HG03469 (cell line): ENCODE data around the gene TMEM250.

ENCODE experiments used
- ATAC-seq: cut with Tn5 transposase; IDR thresholded peaks from one replicate; pipeline ENCODE4 v1.9.1; 2021; ENCODE audit warnings: mild to moderate bottlenecking, moderate library complexity, moderate number of reproducible peaks; ENCODE audit not compliant: unreplicated experiment

Gene TMEM250

DNA sequence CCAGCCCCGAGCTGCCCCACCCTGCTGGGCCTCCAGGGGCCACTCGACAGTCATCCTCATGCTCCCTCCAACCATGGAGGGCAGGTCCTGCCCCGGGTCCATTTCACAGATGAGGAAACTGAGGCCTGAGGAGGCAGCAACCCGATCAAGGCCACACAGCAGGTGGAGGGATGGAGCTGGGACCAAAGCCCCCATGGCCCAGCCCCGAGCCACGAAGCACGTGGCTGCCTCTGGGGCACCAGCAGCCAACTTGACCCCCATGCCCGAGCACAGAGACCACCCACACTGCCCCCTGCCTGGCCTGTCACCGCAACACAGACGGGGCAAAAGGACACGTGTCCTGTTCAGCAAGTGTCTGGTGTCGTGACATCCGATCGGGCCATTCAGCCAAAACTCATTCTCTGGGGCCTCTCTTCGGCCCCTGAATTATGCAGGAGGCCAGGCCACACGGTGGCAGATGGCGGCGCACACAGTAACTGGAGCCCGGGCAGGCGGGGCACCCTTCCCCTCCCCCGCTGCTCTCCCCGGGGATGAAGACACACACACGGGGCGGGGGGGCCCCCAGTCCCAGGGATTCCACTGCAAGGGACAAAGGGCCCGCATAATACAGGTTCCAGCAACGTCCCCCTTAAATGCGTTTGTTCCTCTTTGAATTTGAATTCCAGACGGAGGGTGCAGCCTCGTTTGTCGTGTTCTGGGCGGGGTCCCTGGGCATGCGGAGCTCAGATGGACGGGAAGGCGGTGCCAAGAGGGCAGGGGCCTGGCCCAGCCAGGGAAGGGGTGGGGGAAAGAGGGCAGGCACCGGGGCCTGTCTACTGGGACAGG, 29.4 kb upstream of the TMEM250 start:
- ATAC-seq = no peak

DNA sequence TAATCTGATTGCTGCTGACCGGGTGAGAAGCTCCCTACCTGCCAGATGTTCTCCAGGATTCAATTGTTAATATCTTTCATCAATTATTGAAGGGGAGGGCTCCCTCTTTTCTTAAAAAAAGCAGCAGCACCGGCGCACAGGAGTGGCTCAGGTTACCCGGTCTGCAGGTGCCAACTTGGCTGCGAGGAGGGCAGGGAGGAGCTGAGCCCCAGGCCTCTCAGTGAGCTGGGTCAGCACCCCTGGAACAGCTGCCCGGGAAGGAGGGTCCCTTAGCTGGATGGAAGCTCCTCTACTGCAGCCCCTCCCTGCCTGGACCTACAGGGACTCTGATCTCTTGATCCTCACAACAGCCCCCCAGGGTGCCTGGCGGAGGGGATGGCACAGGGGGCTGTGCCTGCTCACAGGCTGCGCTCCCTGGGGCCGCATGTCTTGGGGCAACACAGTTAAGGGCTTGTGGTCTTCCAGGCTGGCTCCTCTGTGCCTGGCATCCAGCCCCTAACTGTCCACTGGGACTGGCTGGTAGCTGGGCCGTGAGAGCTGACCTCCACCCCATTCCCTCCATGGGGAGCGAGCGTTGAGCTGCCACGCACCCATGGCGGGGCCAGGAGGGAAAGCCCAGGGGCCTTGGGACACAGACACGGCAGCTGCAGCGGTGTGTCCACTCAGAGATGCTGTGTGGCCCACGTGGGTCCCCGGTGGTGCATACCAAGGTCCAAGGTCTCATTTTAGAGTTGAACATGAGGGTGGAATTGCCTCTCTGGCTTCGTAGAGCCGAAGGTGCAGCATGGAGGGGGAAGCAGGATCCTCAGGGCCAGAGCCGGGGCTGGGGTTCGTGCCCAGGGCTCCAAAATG, 28.6 kb upstream of the TMEM250 start:
- no peak for ATAC-seq

GRCh38 chr9:136146126-136147037, 27.7 kb upstream of the TMEM250 start:
- ATAC-seq = no peak

GRCh38 chr9:136145580-136145979, 26.9 kb upstream of the TMEM250 start:
- no peak for ATAC-seq

- no peak for ATAC-seq
Observed at GRCh38 chr9:136144450-136144849, 25.8 kb upstream of the TMEM250 start.

DNA sequence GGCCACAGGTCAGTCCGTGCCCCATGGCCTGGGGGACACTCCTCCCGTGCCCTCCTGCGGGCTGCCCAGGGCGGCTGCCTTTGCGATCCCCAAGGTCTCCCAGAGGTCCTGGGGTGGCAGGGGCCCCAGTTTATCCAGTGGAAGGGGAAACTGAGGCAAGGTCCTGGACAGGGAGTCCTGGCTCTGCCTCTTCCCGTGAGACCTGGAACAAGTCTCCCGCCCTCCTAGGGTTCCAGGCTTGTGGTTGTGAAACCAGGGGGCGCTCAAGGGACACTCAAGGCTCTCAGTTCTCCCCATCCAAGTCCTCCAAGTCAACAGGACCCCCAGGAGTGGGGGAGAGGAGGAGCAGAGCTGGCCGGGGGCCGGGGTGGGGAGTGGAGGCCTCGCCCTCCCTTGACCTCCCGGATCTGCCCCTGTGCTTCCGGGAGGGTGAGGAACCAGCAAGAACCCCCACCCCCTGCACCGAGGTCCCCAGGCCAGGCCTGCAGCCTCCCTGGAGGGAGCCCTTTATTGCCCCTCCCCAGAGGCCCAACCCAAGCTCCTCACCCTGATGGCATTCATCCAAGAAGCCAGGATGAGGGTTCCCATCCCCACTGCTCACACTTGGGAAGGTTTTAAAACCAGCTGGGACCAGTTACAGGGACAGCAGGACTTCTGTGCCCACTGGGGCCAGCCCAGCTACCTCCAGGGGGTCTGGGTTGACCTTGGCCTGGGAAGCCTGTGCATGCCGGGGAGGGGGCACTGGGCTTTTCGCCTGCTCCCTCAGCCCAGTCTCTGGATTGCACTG, 24.7 kb upstream of the TMEM250 start:
- ATAC-seq = no peak

DNA sequence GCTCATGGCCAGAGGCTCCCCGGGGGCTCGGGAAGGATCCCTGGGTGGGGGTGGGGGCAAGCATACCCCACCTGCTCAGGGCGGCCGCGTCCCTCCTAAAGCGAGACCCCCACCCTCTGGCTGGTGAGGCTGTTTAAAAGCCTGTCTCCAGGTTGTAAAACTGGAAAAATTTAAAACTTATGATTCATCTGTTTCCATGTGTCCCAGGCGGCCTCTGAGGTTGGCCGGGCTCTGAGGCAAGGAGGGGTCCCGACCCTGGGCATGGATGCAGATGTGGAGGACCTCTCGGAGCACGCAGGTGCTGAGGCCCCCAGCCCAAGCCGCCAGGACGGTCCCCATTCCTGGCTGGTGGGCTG, 24.2 kb upstream of the TMEM250 start:
- ATAC-seq = no peak

DNA sequence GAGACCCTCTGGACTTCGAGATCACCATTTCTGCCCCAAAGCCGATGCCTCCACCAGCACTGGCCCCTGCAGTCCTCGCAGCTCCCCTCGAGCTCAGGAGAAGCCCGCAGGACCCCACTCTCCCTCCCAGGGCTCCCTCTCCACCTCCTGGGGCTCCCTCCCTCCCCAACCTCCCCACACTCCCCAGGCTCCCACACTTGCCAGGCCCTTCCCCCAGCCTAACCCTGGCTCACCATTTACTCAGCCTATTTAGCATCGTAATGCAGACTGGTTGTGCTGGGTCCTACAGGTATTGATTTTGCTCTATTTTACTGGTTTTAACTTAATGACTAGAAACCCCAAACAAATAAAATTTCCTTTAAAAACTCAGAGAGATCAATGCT, 23.7 kb upstream of the TMEM250 start:
- no peak for ATAC-seq

GRCh38 chr9:136141682-136142413, 23.2 kb upstream of the TMEM250 start:
- no peak for ATAC-seq

DNA sequence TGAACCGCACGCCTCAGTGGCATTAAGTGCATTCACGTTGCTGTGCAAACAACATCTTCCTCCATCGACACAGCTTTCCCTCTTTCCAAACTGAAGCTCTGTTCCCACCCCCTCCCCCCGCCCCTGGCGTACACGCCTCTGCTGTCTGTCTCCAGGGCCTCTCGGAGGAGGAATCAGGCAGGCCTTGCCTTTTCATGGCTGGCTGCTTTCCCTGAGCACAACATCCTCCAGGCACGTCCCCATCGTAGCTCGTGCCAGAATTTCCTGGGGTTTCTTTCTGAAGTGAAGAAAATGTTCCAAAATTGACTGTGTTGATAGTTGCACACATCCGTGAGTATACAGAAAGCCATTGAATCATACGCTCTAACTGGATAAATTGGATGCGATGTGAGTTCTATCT, 22.3 kb upstream of the TMEM250 start:
- no peak for ATAC-seq

DNA sequence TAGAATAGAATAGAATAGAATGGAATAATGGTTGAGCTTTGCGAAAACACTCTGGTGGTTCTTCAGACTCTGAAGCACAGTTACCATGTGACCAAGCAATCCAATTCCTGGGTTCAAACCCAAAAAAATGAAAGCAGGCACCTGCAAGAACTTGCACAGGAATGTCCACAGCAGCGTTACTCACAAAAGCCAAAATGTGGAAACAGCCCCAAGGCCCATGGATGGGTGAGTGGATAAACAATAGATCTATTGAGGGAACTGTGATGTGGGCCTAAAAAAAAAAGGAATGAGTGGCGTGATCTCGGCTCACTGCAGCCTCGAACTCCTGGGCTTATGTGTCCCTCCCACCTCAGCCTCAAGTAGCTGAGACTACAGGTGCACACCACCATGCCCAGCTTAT, 21.4 kb upstream of the TMEM250 start:
- no peak for ATAC-seq

DNA sequence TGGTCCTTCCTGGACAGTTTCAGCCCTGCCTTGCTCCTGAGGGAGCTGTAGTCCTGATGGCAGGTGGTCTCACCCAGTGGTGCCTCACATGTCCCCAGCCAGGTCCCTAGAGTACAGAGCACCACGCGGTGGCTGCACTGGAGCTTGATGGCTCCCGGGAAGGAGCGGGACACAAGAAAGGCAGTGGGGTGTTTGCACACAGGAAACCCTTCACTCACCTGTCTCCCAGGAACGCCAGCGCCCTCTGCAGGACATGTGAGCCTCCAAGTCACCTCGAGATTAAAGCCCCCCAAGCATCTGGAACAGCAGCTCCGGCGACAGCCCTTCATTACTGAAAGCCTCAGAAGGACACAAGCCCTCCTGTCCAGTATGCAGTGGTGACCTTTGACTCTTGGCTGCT, 19.9 kb upstream of the TMEM250 start:
- no peak for ATAC-seq

GRCh38 chr9:136137321-136138265, 18.9 kb upstream of the TMEM250 start:
- ATAC-seq = no peak

DNA sequence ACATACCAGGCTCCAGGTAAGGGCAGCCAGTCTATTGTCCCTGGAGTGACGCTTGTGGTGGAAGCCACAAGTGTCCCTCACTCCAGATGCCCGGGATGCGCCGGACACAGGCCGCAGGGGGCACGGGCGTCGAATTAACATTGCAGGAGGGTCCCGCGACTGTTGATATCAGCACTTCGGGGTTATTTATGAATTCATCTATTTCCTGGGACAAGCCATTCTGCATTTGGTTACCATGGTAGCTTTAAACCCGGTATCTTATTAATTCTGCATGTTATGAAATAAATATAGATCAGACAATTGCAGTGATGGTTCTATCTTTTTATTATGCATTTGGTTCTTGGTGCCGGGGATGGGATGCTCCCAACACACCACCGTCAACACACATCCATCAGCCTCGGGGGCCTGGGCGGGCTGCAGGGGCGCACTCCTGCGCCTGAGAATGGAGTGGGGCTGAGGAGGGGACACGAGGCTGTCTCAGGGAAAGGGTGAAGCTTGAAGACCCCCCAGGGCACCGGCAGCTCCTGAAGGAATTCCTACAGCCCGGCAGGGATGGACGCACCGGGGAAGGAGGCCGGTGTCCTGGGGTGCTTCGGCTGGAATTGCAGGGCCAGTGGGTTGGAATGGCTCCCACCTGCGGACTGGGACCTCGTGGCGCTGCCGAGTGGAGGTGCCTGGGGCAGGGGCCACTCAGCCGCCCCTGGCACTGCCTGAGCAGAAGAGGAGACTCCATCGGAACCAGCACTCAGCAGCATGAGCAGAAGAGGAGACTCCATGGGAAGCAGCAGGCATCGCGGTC, 17.7 kb upstream of the TMEM250 start:
- ATAC-seq = no peak

- no peak for ATAC-seq
Observed at GRCh38 chr9:136135326-136136126, 16.9 kb upstream of the TMEM250 start.

GRCh38 chr9:136133959-136134484, 15.3 kb upstream of the TMEM250 start:
- no peak for ATAC-seq
